Ovary (tissue), 3 donors: ENCODE measurements around the gene CIITA.

Experiments
- POLR2A ChIP-seq: fragments of 450-650 bp; IDR thresholded peaks from one replicate; pipeline ENCODE4 v1.6.1; 2017; ENCODE audit warnings: antibody characterized with exemption, mild to moderate bottlenecking, moderate library complexity
- TF ChIP-seq, protein P1 (sequence below), 3 donors: fragments of 450-650 bp in 2 of 3; fragments of 200-600 bp in 1 of 3; IDR thresholded peaks; one replicate each; pipeline versions ENCODE4 v1.5.1 to v1.8.0; 2016 to 2022; ENCODE audit warnings: antibody characterized with exemption in 3 of 3, mild to moderate bottlenecking in 1 of 3
- donor health status: DM: no; HTN: no; CAD: no.

DNA sequence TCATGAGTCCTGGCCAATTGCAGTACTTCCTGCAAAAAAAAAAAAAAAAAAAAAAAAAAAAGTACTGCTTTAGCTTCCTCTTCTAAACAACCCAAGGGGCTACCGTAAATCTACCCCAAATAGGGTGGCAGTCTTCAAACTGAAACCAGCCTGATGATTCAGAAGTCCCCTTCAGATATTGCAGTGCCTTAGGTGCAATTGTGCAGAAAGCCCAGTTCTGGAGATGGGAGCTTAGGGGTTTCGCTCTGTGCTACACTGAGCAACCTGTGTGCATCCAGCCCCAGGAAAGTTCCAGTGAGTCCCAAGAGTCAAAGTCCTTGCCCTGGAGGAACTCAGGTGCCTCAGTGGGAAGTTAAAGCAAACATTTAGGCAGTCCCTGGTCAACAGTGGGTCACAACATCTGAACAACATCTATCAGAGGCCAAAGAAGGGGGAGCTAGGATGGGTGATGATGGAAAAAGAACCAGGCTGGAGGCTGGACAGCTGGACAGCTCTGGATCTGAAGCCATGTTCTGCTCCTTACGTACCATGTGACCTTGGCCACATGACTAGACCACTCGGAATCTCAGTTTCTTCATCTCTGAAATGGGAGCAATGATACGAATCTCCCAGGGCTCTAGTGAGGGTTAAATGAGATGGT is 6.7 kb upstream of the CIITA start:
- TF ChIP-seq POLR2A, result no peak
- TF ChIP-seq, protein P1, sequence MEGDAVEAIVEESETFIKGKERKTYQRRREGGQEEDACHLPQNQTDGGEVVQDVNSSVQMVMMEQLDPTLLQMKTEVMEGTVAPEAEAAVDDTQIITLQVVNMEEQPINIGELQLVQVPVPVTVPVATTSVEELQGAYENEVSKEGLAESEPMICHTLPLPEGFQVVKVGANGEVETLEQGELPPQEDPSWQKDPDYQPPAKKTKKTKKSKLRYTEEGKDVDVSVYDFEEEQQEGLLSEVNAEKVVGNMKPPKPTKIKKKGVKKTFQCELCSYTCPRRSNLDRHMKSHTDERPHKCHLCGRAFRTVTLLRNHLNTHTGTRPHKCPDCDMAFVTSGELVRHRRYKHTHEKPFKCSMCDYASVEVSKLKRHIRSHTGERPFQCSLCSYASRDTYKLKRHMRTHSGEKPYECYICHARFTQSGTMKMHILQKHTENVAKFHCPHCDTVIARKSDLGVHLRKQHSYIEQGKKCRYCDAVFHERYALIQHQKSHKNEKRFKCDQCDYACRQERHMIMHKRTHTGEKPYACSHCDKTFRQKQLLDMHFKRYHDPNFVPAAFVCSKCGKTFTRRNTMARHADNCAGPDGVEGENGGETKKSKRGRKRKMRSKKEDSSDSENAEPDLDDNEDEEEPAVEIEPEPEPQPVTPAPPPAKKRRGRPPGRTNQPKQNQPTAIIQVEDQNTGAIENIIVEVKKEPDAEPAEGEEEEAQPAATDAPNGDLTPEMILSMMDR (IDR thresholded peaks at IDR 0.05), result no peak
